ENCODE results near the gene MAP1LC3C. TPM values are rescaled to one million over a fixed set of nuclear protein-coding genes. Genes with fewer than 3 reads are reported as not detected.

Gene MAP1LC3C
- total and polyA plus RNA-seq, 10 of the 15 experiments (the other 5 are each of a cell fraction or from before 2014, with no cell fraction given): 0.19 TPM; not detected in 9

DNA sequence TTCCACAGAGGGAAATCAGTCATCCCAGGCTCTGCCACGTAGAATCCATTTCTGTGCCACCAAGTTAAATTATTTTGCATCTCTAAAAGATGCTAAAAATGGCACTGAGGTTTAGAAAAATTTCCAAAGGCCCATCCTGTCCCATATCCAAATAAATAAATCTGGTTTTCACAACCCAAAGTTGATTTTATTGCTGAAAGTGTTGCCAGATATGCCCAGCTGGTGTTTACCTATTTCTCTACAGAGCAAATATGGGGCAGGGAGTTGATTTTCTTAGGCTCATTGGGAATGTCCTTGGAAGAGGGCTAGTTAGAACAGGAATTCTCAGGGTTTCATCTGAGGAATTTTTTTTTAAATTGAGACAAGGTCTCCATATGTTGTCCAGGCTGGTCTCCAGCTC, 19.0 kb downstream of the MAP1LC3C start:
- POLR2A ChIA-PET: no interaction called here
- Histone ChIP-seq H3K4me3 (no peak overlapping the region), H3K79me2 (ENCODE audit: control insufficient read depth, insufficient read depth, low read length) (no peaks in the 10 kb centered on the region), H4K20me1 (ENCODE audit: control insufficient read depth, insufficient read depth) (no peaks in the 10 kb centered on the region), H3K9me3 (replicated peaks; ENCODE audit: control insufficient read depth, insufficient read depth, low read length) (no peaks in the 10 kb centered on the region), H3K4me1 (ENCODE audit: control insufficient read depth, insufficient read depth, low read length) (no peaks in the 10 kb centered on the region), H3K9ac (ENCODE audit: control insufficient read depth, insufficient read depth, low read length) (no peak overlapping the region), H3K27me3 (replicated peaks in 1 of 2; ENCODE audit: control insufficient read depth in 2 of 2, insufficient read depth in 2 of 2, low read length in 1 of 2) (no peaks in the 10 kb centered on the region), H2AFZ (ENCODE audit: control insufficient read depth, low read depth, low read length) (no peak overlapping the region), H3K36me3 (ENCODE audit: control insufficient read depth in 2 of 2, insufficient read depth in 2 of 2, low read length in 1 of 2) (no peaks in the 10 kb centered on the region), H3K27ac (ENCODE audit: control insufficient read depth, insufficient read depth) (no peak overlapping the region), H3K4me2 (ENCODE audit: control insufficient read depth, insufficient read depth) (no peak overlapping the region)
- FAIRE-seq: no peak
- CTCF ChIA-PET: no interaction called here
- TF ChIP-seq SMARCA5 (IDR thresholded peaks at IDR 0.05) (no peak), POLR2A (IDR thresholded peaks at IDR 0.05; ENCODE audit: low read depth, low read length) (no peak), HDGF (IDR thresholded peaks at IDR 0.05) (no peak), LARP7 (IDR thresholded peaks at IDR 0.05) (no peak), MXI1 (IDR thresholded peaks at IDR 0.05; ENCODE audit: low read depth, low read length) (no peak), RFX5 (IDR thresholded peaks at IDR 0.05; ENCODE audit: low read depth, low read length) (no peak), SMC3 (IDR thresholded peaks at IDR 0.05; ENCODE audit: borderline replicate concordance, low read length) (no peak), ASH2L (IDR thresholded peaks at IDR 0.05; ENCODE audit: borderline replicate concordance, low read depth) (no peak), RAD51 (IDR thresholded peaks at IDR 0.05) (no peak), POU2F2 (IDR thresholded peaks at IDR 0.05; ENCODE audit: borderline replicate concordance, low read depth, low read length) (no peak), SMAD1 (IDR thresholded peaks at IDR 0.05; ENCODE audit: low read depth, partially characterized antibody) (no peak), CHD2 (IDR thresholded peaks at IDR 0.05; ENCODE audit: borderline replicate concordance, low read depth, low read length) (no peak), ZZZ3 (IDR thresholded peaks at IDR 0.05; ENCODE audit: control insufficient read depth, insufficient read length, low read depth) (no peak)
- TF ChIP-seq, protein P1, sequence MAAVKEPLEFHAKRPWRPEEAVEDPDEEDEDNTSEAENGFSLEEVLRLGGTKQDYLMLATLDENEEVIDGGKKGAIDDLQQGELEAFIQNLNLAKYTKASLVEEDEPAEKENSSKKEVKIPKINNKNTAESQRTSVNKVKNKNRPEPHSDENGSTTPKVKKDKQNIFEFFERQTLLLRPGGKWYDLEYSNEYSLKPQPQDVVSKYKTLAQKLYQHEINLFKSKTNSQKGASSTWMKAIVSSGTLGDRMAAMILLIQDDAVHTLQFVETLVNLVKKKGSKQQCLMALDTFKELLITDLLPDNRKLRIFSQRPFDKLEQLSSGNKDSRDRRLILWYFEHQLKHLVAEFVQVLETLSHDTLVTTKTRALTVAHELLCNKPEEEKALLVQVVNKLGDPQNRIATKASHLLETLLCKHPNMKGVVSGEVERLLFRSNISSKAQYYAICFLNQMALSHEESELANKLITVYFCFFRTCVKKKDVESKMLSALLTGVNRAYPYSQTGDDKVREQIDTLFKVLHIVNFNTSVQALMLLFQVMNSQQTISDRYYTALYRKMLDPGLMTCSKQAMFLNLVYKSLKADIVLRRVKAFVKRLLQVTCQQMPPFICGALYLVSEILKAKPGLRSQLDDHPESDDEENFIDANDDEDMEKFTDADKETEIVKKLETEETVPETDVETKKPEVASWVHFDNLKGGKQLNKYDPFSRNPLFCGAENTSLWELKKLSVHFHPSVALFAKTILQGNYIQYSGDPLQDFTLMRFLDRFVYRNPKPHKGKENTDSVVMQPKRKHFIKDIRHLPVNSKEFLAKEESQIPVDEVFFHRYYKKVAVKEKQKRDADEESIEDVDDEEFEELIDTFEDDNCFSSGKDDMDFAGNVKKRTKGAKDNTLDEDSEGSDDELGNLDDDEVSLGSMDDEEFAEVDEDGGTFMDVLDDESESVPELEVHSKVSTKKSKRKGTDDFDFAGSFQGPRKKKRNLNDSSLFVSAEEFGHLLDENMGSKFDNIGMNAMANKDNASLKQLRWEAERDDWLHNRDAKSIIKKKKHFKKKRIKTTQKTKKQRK (IDR thresholded peaks at IDR 0.05; ENCODE audit: low read depth, low read length): no peak
- TF ChIP-seq, protein P2, sequence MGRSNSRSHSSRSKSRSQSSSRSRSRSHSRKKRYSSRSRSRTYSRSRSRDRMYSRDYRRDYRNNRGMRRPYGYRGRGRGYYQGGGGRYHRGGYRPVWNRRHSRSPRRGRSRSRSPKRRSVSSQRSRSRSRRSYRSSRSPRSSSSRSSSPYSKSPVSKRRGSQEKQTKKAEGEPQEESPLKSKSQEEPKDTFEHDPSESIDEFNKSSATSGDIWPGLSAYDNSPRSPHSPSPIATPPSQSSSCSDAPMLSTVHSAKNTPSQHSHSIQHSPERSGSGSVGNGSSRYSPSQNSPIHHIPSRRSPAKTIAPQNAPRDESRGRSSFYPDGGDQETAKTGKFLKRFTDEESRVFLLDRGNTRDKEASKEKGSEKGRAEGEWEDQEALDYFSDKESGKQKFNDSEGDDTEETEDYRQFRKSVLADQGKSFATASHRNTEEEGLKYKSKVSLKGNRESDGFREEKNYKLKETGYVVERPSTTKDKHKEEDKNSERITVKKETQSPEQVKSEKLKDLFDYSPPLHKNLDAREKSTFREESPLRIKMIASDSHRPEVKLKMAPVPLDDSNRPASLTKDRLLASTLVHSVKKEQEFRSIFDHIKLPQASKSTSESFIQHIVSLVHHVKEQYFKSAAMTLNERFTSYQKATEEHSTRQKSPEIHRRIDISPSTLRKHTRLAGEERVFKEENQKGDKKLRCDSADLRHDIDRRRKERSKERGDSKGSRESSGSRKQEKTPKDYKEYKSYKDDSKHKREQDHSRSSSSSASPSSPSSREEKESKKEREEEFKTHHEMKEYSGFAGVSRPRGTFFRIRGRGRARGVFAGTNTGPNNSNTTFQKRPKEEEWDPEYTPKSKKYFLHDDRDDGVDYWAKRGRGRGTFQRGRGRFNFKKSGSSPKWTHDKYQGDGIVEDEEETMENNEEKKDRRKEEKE (IDR thresholded peaks at IDR 0.05): no peak
- TF ChIP-seq, protein P3, sequence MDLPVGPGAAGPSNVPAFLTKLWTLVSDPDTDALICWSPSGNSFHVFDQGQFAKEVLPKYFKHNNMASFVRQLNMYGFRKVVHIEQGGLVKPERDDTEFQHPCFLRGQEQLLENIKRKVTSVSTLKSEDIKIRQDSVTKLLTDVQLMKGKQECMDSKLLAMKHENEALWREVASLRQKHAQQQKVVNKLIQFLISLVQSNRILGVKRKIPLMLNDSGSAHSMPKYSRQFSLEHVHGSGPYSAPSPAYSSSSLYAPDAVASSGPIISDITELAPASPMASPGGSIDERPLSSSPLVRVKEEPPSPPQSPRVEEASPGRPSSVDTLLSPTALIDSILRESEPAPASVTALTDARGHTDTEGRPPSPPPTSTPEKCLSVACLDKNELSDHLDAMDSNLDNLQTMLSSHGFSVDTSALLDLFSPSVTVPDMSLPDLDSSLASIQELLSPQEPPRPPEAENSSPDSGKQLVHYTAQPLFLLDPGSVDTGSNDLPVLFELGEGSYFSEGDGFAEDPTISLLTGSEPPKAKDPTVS (IDR thresholded peaks at IDR 0.05; ENCODE audit: low read depth, low read length): no peak
- TF ChIP-seq, protein P4, sequence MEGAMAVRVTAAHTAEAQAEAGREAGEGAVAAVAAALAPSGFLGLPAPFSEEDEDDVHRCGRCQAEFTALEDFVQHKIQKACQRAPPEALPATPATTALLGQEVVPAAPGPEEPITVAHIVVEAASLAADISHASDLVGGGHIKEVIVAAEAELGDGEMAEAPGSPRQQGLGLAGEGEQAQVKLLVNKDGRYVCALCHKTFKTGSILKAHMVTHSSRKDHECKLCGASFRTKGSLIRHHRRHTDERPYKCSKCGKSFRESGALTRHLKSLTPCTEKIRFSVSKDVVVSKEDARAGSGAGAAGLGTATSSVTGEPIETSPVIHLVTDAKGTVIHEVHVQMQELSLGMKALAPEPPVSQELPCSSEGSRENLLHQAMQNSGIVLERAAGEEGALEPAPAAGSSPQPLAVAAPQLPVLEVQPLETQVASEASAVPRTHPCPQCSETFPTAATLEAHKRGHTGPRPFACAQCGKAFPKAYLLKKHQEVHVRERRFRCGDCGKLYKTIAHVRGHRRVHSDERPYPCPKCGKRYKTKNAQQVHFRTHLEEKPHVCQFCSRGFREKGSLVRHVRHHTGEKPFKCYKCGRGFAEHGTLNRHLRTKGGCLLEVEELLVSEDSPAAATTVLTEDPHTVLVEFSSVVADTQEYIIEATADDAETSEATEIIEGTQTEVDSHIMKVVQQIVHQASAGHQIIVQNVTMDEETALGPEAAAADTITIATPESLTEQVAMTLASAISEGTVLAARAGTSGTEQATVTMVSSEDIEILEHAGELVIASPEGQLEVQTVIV (IDR thresholded peaks at IDR 0.05; ENCODE audit: borderline replicate concordance, partially characterized antibody): no peak
- no peak for ATAC-seq
- no peak for DNase-seq (ENCODE audit: low read depth, low spot score)
- 5% methylated on average over 1 of the region's 1 CpG for WGBS (ENCODE audit: insufficient coverage, insufficient replicate concordance, low lambda C conversion rate, missing lambda C conversion rate)
- SMC1A ChIA-PET (ENCODE audit: uncharacterized antibody, unreplicated experiment): no interaction called here
- BruUV-seq (replicated peaks): no TSS peak
- intact Hi-C loops (cut with micrococcal nuclease; ENCODE audit: unreplicated experiment) (no loop called here), in situ Hi-C loops (cut with MboI) (no loop called here)
- RAD21 ChIA-PET (ENCODE audit: unreplicated experiment): no interaction called here
